Activated CD8-positive, alpha-beta memory T cell treated with anti-CD3 and anti-CD28 coated beads for 24 hours (primary cell): ENCODE results near the gene PTPRK.

Experiments
- DNase-seq: peaks from one replicate; pipeline ENCODE4 v3.0.0-alpha.2; 2020

The PTPRK gene

DNA sequence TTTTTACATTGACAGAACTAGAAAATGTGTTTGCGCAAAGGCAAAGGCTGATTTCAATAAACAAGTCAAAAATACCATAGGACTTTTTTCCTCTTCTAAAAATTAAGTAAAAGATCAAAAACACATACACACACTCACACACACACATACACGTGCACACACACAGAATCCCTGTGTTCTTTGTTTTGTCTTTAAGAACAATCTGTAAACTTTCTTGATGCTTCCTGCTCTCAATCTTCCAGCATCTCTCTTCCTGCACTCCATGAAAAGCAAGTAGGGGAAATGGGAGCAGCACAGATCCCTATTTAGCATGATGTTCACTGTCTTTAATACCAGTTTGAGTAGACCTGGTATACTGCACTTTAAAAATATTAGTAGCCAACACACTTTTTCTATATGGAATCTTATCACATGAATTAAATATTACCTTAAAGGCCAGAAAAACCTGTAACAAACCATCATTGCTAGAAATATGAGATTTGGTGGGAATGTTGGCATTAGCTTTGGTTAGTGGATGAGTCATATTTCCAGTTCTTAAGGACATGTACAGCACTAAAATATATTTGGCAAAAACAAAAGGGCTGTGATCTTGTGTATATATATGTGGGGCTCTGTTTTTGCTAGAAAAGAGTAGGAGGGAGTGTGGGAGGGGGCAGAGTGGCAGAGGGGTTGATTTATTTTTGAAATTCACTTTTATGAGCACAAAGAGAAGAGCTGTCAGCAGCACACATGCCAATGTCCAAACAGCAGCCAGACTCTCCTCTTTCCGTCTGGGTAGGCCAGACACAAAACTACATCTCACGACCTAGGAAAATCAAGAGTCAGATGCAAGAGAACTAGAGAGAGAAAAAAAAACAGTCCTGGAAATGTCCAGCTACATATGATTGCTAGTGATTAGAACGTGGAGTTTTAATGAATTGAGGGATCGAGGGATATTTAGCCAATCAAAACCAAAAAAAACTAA lies 4.6 kb downstream of the PTPRK start:
- no peak for DNase-seq

DNA sequence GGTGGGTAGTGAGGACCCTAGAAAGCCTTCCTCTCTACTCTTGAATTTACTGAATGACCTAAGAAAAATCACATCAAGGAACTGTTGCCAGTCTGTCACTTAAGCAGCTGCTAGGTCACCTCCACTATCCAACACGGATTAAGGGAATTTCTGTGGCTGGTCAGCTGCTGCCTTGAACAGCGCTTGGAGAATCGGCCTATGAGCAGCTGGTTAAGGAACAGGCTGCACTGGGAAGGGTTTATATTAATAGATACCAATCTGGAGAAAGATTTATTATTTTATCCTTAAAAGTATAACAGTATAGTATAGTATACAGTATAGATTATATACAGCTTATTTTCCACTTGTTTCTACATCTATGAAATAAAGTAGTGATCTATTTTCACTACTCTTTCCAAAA lies 6.5 kb downstream of the PTPRK start:
- no peak for DNase-seq

DNA sequence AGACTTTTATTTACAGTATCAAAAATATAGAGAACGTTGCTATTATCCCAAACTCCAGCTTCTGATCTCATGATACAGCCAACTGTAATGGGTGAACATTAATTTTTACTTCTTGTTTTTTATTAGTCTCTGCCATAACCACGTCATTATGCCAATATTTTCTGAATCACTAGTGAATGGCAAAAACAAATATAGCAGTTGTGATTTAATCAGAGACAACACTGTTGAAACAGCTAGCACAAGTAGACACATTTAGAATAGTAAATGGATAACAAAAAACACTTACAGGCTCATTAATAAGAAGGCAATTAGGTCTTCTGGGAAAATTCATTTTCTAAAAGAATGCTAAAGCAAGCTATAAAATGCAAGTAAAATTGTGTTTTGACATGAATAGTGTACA lies 8.1 kb downstream of the PTPRK start:
- no peak for DNase-seq

DNA sequence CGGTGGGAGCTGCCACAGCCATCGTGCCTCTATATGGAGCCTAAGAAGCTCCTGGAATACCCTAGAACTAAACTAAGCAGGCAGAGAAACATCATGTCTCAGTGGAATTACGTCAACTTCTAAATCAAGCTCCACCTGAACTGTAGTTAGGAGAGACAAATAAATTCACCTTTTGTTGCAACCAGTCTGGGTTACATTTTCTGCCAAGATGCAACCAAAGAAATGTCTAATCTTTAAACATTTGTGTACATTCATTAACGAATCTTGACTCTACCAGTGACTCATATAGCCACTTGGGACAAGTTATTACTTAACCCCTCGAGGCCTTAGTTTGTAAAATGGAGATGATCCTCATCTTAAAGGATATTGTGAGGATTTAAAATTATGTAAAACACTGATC lies 8.9 kb downstream of the PTPRK start:
- DNase-seq, result no peak

DNA sequence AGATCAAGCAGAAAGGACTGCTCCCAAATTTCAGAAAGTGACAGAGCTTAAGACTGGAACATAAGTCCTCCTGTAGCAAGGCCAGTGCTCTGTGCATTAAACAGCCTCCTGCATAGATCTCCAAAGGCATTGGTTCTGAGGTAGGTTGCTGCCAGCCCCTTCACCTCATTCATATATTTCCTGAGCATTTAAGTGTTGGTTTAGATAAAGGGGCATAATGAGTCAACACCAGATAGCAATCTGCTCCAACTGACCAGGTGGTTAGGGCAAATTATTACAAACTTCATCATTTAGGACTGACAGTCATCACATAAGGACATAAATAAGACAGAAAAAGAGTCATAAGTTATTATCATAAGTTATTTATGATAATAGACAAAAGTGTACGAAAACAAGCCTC lies 10.7 kb downstream of the PTPRK start:
- DNase-seq, result no peak

DNA sequence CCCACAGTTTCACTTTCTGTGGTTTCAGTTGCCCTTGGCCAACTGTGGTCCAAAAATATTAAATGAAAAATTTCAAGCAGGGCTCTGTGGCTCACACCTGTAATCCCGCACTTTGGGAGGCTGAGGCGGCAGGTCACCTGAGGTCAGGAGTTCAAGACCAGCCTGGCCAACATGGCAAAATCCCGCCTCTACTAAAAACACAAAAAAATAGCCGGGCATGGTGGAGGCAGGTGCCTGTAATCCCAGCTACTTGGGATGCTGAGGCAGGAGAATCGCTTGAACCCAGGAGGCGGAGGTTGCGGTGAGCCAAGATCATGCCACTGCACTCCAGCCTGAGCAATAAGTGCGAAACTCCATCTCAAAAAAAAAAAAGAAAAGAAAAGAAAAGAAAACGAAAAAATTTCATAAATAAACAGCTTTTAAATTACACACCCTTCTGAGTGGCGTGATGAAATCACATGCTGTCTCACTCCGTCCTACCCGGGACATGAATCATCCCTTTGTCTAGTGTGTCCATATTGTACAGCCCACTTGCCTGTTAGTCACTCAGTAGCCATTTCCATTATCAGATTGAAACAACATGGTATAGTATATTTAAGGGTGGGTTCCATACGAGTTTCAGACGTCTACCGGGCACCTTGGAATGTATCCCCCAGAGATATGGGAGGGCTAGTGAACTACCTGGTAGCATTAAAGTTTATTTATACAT lies 11.7 kb downstream of the PTPRK start:
- no peak for DNase-seq

DNA sequence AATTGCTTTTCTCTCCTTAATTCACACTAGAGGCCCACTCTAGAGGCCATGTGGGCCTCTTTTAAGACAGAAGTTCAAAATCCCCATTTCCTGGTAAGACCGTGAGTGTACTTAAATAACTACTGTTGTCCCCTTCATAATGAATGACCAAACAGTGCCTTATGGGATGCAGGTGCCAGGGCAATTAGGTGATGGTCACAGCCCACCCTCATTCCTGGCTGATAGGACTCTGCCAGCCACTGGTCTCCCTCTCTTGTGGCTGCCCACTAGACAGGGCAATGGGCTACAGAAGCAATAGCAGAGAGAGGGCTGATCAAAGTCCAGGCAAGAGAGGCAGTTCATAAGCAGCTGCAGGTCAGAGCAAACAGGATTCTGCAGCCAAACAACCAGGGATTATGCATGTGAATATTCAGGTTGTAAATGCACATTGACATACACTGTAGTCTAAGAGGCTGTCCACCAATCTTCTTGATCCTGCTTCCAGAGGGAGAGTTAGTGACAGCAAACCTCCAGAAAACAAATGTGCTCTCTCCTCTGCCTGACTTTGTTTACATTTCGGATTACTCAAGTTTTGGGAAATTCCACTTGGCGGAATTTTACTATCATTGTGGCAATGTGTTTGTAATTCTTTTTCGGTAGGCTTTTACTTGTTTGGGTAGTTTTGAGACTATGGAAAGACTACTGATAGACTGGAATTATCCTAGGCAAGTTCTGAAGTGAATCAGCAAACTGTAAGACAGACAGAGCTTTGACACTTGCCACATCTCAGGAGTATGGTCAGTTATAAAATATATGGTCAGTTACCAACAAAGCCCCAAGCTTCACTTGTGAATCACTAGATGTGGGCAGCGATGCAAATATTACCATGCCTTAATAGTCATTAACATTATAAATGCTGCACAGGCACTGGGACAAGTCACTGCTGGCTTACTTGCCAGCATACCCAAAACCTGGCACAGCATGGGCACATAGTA lies 12.8 kb downstream of the PTPRK start:
- no peak for DNase-seq

DNA sequence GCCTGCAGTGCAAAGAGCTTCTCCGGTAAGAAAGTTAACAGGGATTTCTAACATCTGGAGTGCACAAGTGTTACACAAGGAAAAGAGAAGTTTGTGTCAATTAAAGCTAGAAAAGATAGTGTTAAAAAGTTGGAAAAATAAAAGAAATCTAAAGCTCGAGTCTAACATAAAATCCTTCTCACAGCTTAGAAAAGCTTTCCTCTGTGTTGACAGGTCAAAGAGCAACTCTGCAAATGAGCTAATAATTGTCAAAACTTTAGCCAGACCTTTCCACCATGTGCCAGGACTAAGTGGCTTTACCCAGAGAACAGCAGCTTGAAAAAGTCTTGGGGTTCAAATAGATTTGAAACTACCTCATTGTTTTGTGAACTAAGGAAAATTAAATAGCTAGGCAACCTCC lies 14.8 kb downstream of the PTPRK start:
- no peak for DNase-seq

DNA sequence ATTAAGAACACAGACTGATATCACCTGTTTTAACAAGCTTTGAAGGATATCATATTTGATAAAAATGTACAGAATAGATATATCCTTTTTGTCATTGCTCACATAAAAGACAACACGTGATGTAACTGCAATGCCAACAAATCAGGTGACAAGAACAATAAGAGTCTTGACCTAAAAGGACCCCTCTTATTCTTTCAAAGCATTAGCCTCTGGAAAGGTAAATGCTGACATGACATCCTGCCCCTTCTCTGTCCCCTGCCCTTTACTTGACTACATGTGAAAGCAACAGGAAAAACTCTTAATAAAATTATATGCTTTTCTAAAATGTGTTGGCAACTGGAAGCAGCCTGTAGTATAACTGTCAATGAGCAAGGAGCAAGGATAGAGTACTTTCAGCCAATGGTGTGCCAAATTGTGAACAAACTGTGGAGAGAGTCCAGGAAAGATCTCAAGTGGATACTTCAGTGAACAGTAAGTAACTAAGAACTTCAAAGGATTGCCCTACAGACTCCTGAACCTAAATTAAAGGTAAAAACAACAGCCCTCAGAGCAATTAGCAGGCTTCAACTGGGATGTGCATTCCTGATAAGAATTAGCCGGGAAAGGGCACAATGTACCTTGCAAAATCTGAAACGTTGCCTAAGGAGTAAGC lies 16.3 kb downstream of the PTPRK start:
- no peak for DNase-seq

DNA sequence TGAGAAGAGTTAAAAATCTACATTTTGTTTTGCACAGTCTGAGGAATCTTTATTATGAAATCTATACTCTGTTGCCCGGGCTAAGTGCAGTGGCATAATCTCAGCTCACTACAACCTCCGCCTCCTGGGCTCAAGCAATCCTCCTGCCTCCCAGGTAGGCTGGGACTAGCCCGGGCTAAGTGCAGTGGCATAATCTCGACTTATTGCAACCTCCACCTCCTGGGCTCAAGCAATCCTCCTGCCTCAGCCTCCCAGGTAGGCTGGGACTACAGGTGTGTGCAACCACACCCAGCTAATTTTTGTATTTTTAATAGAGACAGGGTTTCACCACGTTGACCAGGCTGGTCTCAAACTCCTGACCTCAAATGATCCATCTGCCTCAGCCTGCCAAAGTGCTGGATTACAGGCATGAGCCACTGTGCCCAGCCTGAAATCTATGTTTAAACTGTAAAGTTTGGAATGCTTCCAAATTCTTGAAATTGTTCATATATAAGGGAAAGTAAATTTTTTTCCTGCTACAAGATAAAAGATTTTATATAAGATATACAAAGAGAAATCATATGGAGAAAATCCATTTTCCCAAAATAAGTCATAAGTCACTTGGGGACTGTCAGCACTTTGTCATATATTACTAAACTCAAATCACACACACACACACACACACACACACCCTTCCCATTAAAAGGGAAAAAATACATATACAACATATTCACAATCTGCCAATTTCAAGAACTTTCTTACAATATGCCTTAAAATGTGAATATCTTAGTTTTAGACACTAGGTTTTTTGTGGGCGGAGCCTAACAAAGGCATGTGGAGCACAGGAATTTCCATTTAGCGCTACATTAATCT lies 19.4 kb downstream of the PTPRK start:
- no peak for DNase-seq

DNA sequence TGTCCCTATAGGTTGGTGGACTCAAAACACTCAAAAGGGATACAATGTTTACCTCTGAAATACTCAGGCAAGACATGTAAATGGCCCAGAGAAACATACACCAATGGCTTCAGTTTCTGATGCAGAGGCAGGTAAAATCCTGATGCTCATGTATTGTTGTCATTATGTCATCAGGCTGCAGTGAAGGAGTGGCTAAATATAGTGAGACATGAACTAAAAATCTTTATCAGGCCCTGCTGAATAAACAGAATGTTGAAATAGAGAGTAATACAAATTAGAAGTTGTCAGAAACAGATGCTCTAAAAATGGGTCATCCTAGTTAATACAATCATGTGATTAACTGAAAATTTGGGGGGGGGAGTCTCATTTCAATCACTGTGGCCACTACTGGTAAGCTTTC lies 20.4 kb downstream of the PTPRK start:
- no peak for DNase-seq

DNA sequence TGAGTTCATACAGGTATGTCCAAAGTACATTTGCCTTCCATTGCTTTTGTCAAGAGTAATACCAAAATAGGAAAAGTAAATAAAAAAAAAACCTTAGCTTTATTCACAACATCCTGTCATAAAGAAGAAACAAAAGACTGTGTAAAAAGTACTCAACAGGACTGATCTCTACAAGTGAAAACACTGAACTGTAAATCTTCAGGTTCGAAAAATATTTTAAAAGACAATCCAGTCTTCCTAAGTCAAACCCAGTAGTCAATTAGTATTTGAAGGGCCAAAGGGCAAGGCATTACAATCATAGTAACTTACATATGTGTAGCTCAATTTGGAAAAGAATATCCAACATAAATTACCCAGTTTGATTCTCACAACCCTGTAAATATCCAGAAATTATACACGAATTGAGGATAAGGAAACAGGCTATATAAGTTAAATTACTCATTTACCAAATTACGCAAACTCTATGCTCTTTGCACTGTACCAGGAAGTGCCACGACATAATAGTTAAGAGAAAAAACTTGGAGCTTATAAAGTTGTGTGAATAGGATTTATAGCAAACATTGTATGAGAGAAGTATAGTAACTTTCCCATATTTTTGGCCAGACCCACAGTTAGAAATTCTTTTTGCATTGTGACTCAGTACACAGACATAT lies 21.2 kb downstream of the PTPRK start:
- DNase-seq, result no peak

DNA sequence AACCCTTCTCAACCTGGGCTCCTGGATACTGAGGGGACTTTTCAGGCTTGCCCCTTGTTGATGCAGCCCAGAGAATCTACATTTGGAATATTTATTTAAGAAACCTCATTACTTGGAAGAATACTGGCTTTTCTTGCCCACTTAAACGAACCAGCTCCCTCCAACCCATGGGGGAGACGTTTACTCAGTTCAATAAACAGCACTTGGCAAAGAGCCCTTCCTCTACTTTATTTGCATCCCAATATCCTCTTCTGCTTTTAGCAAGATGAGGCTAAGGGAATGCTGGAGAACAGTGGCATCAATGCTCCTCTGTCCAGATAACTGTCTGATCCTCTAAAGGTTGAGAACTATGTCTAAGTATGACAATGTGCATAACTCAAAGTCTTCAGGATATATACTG lies 22.2 kb downstream of the PTPRK start:
- DNase-seq, result no peak

DNA sequence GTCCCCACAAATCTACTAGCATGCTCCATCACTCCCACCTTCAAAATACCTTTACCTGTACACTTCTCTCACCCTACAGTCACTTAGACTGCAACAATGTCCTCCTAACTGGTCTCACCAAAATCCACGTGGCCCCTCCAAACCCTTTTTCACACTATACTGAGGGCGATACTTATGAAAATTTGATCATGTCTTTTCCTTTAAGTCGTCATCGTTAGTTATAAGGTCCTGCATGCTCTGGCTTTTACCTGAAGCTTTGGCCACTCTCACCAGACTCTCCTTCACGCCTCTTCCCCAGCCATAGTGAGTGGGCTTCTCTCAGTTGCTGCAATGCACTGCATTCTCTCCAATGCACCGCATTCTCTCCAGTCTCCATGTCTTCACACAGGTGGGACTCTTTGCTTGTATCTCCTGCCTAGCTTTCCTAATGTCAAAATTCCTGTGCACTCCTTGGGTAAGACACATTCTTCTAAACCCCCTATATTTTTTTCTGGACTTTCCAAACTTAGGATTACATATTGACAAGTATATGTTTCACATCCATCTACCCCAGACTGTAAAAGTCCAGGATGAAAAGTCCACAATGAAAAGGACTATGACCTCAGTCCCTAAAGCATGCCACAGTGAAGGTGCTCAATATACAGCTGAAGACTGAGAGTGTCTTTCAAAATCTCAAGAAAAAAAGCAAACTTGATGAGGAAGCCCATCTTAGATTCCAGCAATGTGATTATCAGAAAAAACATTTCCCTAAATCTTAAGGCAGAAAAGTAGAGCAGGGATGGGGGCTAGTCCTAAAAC lies 24.7 kb downstream of the PTPRK start:
- DNase-seq, result no peak

DNA sequence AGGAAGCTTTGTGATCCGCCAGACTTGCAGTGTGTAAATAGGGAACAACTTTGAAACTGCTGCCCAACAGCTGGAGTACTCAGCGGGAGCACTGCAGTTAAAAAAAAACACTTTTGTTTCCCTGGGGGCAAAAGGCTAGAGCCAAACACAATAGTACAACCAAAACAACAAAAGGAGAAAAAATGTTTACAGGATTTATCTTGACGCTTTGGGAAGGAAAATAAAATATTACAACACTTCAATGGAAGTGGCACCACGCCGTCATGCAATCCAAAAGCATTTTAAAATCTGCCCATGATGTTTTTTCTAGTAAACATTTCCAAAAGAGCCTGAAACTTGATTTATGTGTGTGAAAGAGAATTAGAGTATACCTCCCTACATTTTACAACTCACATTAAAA lies 26.0 kb downstream of the PTPRK start:
- DNase-seq, result no peak

DNA sequence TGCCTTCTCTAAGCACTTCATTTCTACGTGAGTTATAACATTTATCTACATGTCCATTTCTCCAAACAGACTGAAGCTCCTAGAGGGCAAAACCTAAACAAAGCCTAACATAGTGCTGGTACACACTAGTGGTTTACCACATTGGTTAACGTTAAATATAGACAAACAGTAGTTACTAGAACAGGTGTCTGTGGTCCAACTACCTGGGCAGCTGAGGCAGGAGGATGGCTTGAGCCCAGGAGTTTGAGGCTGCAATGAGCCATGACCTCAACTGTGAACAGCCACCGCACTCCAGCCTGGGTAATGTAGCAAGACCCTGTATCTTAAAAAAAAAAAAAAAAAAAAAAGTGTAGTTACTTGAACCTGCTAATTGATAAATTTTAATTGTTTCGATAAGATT lies 26.5 kb downstream of the PTPRK start:
- DNase-seq, result no peak

DNA sequence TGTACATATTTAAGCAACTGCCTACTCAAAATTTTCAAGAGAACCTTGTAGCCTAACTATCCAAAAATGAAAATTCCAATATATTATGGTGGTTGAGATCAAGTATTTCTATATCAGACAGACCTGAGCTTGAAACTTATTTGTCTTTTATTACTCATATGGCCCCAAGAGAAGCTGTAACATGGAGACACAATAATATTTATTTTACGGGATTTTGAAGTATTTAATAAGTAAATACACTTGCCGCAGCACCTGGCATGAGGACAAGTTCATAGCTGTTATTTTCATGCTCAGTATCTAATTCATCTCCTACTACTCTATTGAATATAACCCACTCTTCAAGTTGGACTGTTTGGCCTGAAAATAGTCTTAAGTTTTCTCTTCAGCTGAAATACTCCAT lies 28.0 kb downstream of the PTPRK start:
- DNase-seq, result no peak

DNA sequence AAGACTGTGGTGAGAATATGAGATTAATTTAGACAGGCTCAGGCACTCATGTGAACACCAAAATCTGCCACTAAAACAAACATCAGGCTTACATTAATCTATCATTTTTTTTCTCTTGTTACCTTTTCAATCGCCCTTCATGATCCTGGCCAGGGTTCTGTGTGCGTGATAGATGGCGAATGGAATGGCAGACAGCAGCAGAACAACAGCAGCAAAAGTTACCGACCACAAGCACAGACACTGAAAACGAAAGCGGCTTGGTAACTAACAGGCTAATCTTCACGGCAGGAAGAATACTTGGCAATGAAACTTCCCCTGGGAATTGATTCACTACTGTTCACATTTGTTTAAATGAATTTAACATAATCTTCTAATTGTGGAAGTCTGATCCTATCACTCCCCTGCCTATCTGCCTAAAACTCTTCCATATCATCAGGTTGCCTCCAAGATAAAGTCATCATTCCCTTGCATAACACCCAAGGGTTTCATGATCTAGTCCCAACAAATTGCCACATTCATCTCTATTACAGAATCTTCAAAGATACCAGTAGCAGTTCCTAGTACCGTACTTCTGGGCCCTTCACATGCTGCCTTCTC lies 28.7 kb downstream of the PTPRK start:
- DNase-seq, result no peak

DNA sequence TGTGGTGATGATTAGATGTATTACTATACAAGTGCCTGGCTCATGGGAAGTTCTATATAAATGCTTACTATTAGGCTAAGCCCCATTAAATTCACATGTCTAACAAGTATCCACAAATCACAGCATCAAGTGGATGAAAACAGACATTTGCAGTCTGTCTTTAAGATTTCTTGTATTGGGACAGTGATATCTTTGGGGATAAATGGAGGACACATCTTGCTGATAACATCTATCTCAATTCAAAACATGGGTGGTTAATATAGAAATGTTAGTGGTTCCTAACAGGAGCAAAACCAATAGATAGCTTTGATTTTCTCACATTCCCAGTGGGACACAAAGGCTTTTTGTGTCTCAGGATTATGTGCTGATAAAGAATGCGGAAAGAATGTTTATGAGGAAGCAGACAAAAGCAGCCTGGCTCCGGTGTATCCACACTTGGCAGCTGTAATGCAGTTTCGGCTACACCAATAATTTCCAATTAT lies 29.3 kb downstream of the PTPRK start:
- no peak for DNase-seq

DNA sequence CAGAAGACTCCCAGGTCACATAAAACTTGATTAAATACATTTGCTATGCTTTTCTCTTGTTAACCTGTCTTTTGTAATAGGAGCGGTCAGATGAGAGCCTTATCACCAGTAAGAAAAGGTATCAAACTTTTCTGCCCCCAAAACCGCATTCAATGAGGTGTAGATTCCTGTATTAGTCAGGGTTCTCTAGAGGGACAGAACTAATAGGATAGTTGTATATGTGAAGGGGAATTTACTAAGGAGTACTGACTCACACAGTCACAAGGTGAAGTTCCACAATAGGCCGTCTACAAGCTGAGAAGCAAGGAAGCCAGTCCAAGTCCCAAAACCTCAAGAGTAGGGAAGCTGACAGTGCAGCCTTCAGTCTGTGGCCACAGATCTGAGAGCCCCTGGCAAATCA lies 32.7 kb downstream of the PTPRK start:
- DNase-seq, result no peak
